NB4 (cell line): ENCODE data around the gene UBN2.

Experiments used
- DNase-seq: peaks from one replicate; pipeline ENCODE4 v3.0.0; 2010; ENCODE audit warnings: low read depth
- H3K4me3 ChIP-seq: one replicate; pipeline ENCODE4 v1.5.1; 2011; ENCODE audit warnings: mild to moderate bottlenecking, low read depth, low read length, moderate library complexity
- MAX ChIP-seq: IDR thresholded peaks from 2 replicates; pipeline ENCODE4 v1.6.1; 2011; ENCODE audit warnings: low read depth, low read length
- MYC ChIP-seq: IDR thresholded peaks from 2 replicates; pipeline ENCODE4 v1.6.1; 2011; ENCODE audit warnings: low read depth, low read length
- POLR2A ChIP-seq: IDR thresholded peaks from 2 replicates; pipeline ENCODE4 v1.6.1; 2011; ENCODE audit warnings: mild to moderate bottlenecking; ENCODE audit not compliant: insufficient read length; ENCODE audit errors: extremely low read depth
- TF ChIP-seq, protein P1 (sequence below): IDR thresholded peaks from one replicate; pipeline ENCODE4 v1.5.1; 2012; ENCODE audit warnings: low read depth, low read length

Gene UBN2

DNA sequence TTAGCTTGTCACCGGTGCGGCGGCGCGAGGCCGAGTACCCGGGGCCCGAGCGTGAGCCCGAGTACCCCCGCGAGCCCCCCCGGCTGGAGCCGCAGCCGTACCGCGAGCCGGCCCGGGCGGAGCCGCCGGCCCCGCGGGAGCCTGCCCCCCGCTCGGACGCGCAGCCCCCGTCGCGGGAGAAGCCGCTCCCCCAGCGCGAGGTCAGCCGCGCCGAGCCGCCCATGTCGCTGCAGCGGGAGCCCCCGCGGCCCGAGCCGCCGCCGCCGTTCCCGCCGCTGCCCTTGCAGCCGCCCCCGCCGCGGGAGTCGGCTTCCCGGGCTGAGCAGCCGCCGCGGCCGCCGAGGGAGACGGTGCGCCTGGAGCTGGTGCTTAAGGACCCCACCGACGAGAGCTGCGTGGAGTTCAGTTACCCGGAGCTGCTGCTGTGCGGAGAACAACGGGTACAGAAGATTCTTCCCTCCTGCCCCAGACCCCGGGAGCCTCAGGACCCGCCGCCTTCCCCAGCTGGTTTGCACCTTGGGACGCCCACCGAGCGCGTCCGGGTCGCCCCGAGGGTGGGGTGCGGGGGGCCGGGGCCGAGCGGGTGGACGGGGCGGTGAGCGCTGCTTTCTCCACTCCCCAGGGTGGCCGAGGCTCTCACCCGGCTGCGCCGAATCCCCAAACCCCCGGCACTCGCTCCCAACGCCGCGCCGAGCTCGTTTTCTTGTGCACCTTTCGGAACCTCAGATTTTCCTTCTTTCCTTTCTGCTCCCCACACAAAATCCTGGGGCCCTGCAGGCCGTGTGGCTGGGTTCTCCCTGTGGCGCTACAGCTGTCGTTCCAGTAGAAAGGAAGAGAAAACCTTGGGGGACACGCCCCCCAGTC, 708 bp downstream of the UBN2 start:
- 0 out of 2 replicates have a peak, but pooled peaks have one; percentile 12 for TF ChIP-seq MAX
- TF ChIP-seq, protein P1, sequence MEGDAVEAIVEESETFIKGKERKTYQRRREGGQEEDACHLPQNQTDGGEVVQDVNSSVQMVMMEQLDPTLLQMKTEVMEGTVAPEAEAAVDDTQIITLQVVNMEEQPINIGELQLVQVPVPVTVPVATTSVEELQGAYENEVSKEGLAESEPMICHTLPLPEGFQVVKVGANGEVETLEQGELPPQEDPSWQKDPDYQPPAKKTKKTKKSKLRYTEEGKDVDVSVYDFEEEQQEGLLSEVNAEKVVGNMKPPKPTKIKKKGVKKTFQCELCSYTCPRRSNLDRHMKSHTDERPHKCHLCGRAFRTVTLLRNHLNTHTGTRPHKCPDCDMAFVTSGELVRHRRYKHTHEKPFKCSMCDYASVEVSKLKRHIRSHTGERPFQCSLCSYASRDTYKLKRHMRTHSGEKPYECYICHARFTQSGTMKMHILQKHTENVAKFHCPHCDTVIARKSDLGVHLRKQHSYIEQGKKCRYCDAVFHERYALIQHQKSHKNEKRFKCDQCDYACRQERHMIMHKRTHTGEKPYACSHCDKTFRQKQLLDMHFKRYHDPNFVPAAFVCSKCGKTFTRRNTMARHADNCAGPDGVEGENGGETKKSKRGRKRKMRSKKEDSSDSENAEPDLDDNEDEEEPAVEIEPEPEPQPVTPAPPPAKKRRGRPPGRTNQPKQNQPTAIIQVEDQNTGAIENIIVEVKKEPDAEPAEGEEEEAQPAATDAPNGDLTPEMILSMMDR: no peak
- peak; percentile 70 for DNase-seq
- peak overlapping the region; percentile 82 for H3K4me3 ChIP-seq

DNA sequence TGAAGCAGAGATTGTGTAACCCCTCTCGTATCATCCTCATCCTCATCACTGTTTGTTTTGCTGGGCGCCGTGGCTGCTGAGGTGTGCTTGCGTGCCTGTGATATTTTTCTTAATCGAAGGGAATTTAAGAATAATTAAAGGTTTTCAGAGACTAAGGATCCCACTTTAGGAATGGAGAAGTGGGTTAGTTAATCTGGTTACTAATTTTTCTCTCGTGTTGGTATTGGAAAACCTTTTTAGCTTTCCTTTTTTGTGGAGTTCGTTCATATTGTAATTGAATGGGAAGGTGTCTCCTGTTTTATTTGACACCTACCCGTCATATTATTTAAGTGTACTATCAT, 1.3 kb downstream of the UBN2 start:
- no peak for DNase-seq
- H3K4me3 ChIP-seq: peak overlapping the region; percentile 70

DNA sequence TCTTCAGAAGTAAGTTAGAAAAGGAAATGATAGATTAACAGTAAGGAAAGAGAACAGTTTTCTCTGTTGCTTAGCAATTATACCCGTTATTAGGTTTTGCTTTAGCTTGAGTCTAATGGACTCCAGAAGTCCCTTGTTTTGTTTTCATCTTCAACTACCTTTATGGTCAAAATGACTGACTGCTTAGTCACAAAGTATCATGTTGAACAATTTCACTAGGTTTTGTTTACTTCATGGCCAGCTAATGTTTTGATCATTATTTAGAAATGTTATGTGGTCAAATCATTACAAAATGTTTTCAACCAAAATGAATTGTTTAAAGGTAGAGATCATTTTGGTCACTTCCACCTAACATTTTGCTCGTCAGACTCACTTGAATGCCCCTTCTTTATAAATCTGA, 1.9 kb downstream of the UBN2 start:
- TF ChIP-seq MAX: no peak
- no peak for TF ChIP-seq POLR2A
- DNase-seq: peak; percentile 12
- H3K4me3 ChIP-seq: peak overlapping the region; percentile 70

More for the DNA sequence above, 1.3 kb downstream of the UBN2 start:
- TF ChIP-seq, protein P1: no peak
- TF ChIP-seq POLR2A: no peak
- TF ChIP-seq MAX: no peak
- TF ChIP-seq MYC: no peak

- no peak for TF ChIP-seq MYC
Measured at GRCh38 chr7:139241258-139241657, 10.2 kb downstream of the UBN2 start.

GRCh38 chr7:139242741-139243281, 11.8 kb downstream of the UBN2 start:
- no peak for DNase-seq
- TF ChIP-seq POLR2A (no peak), MYC (no peak), MAX (no peak)
- TF ChIP-seq, protein P1: no peak
- H3K4me3 ChIP-seq: no peak overlapping the region

More at GRCh38 chr7:139241258-139241657, 10.2 kb downstream of the UBN2 start:
- no peak for DNase-seq
- no peak overlapping the region for H3K4me3 ChIP-seq

DNA sequence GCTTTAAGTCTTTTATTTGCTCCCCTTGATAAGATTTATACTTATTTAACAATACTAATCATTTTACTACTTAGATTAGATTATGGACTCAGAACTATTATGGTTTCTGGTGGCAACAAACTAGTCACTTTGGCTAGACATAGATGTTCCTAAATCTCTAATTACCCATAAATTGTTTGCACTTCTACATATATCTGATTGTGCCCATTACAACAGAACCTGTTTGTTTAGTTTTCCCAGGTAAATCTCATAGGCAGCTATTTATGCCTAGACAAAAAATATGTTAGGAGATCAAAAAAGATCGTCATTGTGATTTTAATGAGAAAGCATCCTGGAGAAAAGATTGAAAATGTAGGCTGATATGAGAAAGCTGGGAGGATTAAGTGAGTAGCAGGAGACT, 14.4 kb downstream of the UBN2 start:
- no peak for TF ChIP-seq POLR2A
- TF ChIP-seq, protein P1: no peak
- no peak for TF ChIP-seq MAX
- no peak for TF ChIP-seq MYC
- no peak overlapping the region for H3K4me3 ChIP-seq
- DNase-seq: no peak
